Measurements from ENCODE around the gene TPD52L1. TPM values are rescaled to one million over a fixed set of nuclear protein-coding genes. Genes with fewer than 3 reads are reported as not detected.

The TPD52L1 gene
- total RNA-seq, 3 donors from 2014 or later (not counting 1 experiment from before 2014, with no cell fraction given): 1.2 TPM; not detected in 1

DNA sequence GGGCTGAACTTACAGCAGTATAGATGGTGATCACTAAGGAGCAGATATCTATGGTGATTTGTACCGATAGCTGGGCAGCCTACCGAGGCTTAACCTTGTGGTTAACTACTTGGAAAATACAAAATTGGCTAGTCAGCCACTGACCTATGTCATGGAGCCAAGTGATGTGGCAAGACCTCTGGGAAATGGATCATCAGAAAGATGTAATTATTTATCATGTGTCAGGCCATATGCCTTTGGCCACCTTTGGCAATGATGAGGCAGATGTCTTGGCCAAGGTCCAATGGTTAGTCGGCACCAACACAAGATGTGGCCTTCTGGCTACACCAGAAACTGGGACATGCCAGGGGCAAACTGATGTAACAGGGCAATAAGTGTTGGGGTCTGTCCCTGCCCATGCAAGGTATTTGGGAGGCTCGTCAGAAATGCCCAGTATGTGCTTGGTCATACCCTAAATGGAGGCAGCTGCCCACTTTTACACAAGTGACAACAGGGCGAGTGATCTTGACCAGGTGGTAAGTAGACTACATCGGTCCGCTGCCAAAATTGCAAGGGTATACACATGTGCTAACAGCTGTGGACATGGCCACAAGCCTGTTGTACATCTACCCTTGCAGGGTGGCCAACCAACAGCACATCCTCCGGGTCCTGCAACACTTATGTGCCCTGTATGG is 118.0 kb downstream of the TPD52L1 start:
- H3K27ac Mint-ChIP-seq: no peak overlapping the region
- no peaks in the 10 kb centered on the region for H3K9me3 Mint-ChIP-seq
- Histone ChIP-seq H3K4me3 (ENCODE audit: low read length) (no peak overlapping the region), H3K27me3 (ENCODE audit: control insufficient read depth, insufficient read depth, low read length) (no peaks in the 10 kb centered on the region), H3K4me1 (ENCODE audit: control insufficient read depth, insufficient read depth, low read length) (peaks cover 26% of the 10 kb centered on the region), H3K9me3 (ENCODE audit: control insufficient read depth, insufficient read depth, low read length) (no peaks in the 10 kb centered on the region), H3K27ac (ENCODE audit: low read length) (no peak overlapping the region), H3K36me3 (ENCODE audit: control insufficient read depth, insufficient read depth, low read length) (peaks cover 17% of the 10 kb centered on the region)
- WGBS (ENCODE audit: insufficient coverage): 94% methylated on average over 8 of the region's 8 CpGs
- no peaks in the 10 kb centered on the region for H3K27me3 Mint-ChIP-seq (ENCODE audit: low read depth in 2 of 2)
- no peaks in the 10 kb centered on the region for H3K36me3 Mint-ChIP-seq
- no peak for ATAC-seq
- peaks cover 35 to 39% of the 10 kb centered on the region in 2 donors for H3K4me1 Mint-ChIP-seq
- intact Hi-C loops (cut with micrococcal nuclease): no loop called here
- TF ChIP-seq CTCF (IDR thresholded peaks at IDR 0.05): no peak
- DNase-seq: no peak
- H3K4me3 Mint-ChIP-seq: no peak overlapping the region

- H3K27ac ChIP-seq (ENCODE audit: low read length): no peak overlapping the region
- H3K36me3 Mint-ChIP-seq: peaks cover under 1% of the 10 kb centered on the region
- no peak overlapping the region for H3K27ac Mint-ChIP-seq
- H3K4me3 ChIP-seq (ENCODE audit: low read length): no peak overlapping the region
- no peaks in the 10 kb centered on the region for H3K27me3 ChIP-seq (ENCODE audit: control insufficient read depth, insufficient read depth, low read length)
- peaks cover 47 to 51% of the 10 kb centered on the region in 2 donors for H3K4me1 Mint-ChIP-seq
- no peak overlapping the region for H3K4me3 Mint-ChIP-seq
- DNase-seq (no peak), ATAC-seq (no peak)
- TF ChIP-seq CTCF (IDR thresholded peaks at IDR 0.05): no peak
- WGBS (ENCODE audit: insufficient coverage): 97% methylated on average over 8 of the region's 8 CpGs
- no peaks in the 10 kb centered on the region for H3K9me3 Mint-ChIP-seq
- intact Hi-C loops (cut with micrococcal nuclease): no loop called here
- no peaks in the 10 kb centered on the region for H3K27me3 Mint-ChIP-seq (ENCODE audit: low read depth in 2 of 2)
- H3K4me1 ChIP-seq (ENCODE audit: control insufficient read depth, insufficient read depth, low read length): peaks cover 27% of the 10 kb centered on the region
- H3K9me3 ChIP-seq (ENCODE audit: control insufficient read depth, insufficient read depth, low read length): no peaks in the 10 kb centered on the region
- H3K36me3 ChIP-seq (ENCODE audit: control insufficient read depth, insufficient read depth, low read length): peaks cover 24% of the 10 kb centered on the region
These were observed 119.7 kb downstream of the TPD52L1 start for GRCh38 chr6:125273251-125273650.

GRCh38 chr6:125273965-125274364 is 120.4 kb downstream of the TPD52L1 start:
- peaks cover 7% of the 10 kb centered on the region for H3K36me3 Mint-ChIP-seq
- H3K9me3 ChIP-seq (ENCODE audit: control insufficient read depth, insufficient read depth, low read length): no peaks in the 10 kb centered on the region
- no peaks in the 10 kb centered on the region for H3K9me3 Mint-ChIP-seq
- ATAC-seq: no peak
- H3K4me1 ChIP-seq (ENCODE audit: control insufficient read depth, insufficient read depth, low read length): peaks cover 21% of the 10 kb centered on the region
- no peak overlapping the region for H3K27ac ChIP-seq (ENCODE audit: low read length)
- H3K36me3 ChIP-seq (ENCODE audit: control insufficient read depth, insufficient read depth, low read length): peaks cover 24% of the 10 kb centered on the region
- DNase-seq: no peak
- no peak overlapping the region for H3K27ac Mint-ChIP-seq
- WGBS (ENCODE audit: insufficient coverage): over 99% methylated on average over 7 of the region's 7 CpGs
- intact Hi-C loops (cut with micrococcal nuclease): no loop called here
- H3K4me3 ChIP-seq (ENCODE audit: low read length): no peak overlapping the region
- no peak for TF ChIP-seq CTCF (IDR thresholded peaks at IDR 0.05)
- H3K27me3 Mint-ChIP-seq (ENCODE audit: low read depth in 2 of 2): no peaks in the 10 kb centered on the region
- H3K4me3 Mint-ChIP-seq: no peak overlapping the region
- no peaks in the 10 kb centered on the region for H3K27me3 ChIP-seq (ENCODE audit: control insufficient read depth, insufficient read depth, low read length)
- peaks cover 48 to 55% of the 10 kb centered on the region in 2 donors for H3K4me1 Mint-ChIP-seq

GRCh38 chr6:125274935-125275334 is 121.4 kb downstream of the TPD52L1 start:
- Mint-ChIP-seq H3K36me3 (peaks cover 11% of the 10 kb centered on the region), H3K4me1 (peaks cover 44 to 55% of the 10 kb centered on the region in 2 donors), H3K27ac (peak overlapping the region; percentile 89 to 94), H3K4me3 (no peak overlapping the region), H3K9me3 (no peaks in the 10 kb centered on the region), H3K27me3 (ENCODE audit: low read depth in 2 of 2) (no peaks in the 10 kb centered on the region)
- no peak overlapping the region for H3K4me3 ChIP-seq (ENCODE audit: low read length)
- no peak for TF ChIP-seq CTCF (IDR thresholded peaks at IDR 0.05)
- H3K36me3 ChIP-seq (ENCODE audit: control insufficient read depth, insufficient read depth, low read length): peaks cover 24% of the 10 kb centered on the region
- no peaks in the 10 kb centered on the region for H3K9me3 ChIP-seq (ENCODE audit: control insufficient read depth, insufficient read depth, low read length)
- H3K4me1 ChIP-seq (ENCODE audit: control insufficient read depth, insufficient read depth, low read length): peaks cover 14% of the 10 kb centered on the region
- ATAC-seq (no peak), DNase-seq (no peak)
- 95% methylated on average over 2 of the region's 3 CpGs for WGBS (ENCODE audit: insufficient coverage)
- H3K27ac ChIP-seq (ENCODE audit: low read length): no peak overlapping the region
- intact Hi-C loops (cut with micrococcal nuclease): no loop called here
- no peaks in the 10 kb centered on the region for H3K27me3 ChIP-seq (ENCODE audit: control insufficient read depth, insufficient read depth, low read length)

Data from natural killer cell (primary cell).